ENCODE results near the gene SLIT3. TPM values are rescaled to one million over a fixed set of nuclear protein-coding genes. Genes with fewer than 3 reads are reported as not detected.

SLIT3 gene
- total and polyA plus RNA-seq, 2 donors from 2014 or later, result 14.5 to 54.1 TPM

DNA sequence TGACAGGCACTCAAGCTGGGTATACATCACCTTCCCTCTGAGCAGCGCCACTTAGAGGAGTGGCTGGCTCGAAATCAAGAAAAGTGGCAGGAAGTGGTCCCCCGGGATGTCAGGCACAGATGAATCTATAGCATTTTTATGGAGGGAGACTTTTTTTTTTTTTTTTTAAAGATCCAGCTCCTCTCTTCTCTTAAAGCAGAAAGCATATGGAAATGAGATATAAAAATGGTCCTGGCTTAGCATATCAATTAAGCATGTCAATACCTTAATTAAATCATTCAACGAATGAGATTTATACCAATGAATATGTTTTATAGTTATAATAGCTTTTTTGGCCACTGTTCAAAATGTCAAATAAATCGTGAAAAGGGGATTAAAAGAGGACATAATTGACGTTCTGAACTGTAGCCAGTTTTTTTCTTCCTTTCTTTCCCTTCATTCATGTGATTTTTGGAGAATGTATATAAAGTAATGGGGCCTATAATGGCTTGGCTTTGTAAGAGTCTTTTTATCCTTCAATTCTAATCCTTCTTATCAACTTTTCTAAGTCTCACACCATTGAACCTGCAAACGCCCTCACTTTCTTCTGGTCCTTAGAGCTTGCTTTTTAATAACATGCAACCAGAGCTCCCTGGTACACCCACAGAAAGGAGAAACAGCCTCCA is 402.6 kb downstream of the SLIT3 start:
- H3K36me3 ChIP-seq (ENCODE audit: control insufficient read depth in 2 of 3, insufficient read depth in 3 of 3, low read length in 3 of 3), result no peaks in the 10 kb centered on the region
- no peak overlapping the region for H3K4me3 ChIP-seq (ENCODE audit: low read length in 3 of 3)
- H3K9me3 ChIP-seq (ENCODE audit: control insufficient read depth in 2 of 3, insufficient read depth in 1 of 3, low read length in 3 of 3), result no peaks in the 10 kb centered on the region
- no peak for FAIRE-seq
- H3K4me1 ChIP-seq (ENCODE audit: control insufficient read depth in 2 of 3, insufficient read depth in 2 of 3, low read depth in 1 of 3, low read length in 3 of 3), result no peaks in the 10 kb centered on the region
- H3K27me3 ChIP-seq (ENCODE audit: control insufficient read depth, insufficient read depth, low read length), result no peaks in the 10 kb centered on the region
- intact Hi-C loops (cut with DNase I), result no loop called here
- DNase-seq, result no peak
- H3K27ac ChIP-seq (ENCODE audit: low read depth in 2 of 2, low read length in 2 of 2), result no peak overlapping the region
- no peak overlapping the region for H3K9ac ChIP-seq (ENCODE audit: low read length in 3 of 3)
- TF ChIP-seq, protein P1, sequence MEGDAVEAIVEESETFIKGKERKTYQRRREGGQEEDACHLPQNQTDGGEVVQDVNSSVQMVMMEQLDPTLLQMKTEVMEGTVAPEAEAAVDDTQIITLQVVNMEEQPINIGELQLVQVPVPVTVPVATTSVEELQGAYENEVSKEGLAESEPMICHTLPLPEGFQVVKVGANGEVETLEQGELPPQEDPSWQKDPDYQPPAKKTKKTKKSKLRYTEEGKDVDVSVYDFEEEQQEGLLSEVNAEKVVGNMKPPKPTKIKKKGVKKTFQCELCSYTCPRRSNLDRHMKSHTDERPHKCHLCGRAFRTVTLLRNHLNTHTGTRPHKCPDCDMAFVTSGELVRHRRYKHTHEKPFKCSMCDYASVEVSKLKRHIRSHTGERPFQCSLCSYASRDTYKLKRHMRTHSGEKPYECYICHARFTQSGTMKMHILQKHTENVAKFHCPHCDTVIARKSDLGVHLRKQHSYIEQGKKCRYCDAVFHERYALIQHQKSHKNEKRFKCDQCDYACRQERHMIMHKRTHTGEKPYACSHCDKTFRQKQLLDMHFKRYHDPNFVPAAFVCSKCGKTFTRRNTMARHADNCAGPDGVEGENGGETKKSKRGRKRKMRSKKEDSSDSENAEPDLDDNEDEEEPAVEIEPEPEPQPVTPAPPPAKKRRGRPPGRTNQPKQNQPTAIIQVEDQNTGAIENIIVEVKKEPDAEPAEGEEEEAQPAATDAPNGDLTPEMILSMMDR (IDR thresholded peaks at IDR 0.05; ENCODE audit: borderline replicate concordance, extremely low read depth, insufficient read depth), result no peak

DNA sequence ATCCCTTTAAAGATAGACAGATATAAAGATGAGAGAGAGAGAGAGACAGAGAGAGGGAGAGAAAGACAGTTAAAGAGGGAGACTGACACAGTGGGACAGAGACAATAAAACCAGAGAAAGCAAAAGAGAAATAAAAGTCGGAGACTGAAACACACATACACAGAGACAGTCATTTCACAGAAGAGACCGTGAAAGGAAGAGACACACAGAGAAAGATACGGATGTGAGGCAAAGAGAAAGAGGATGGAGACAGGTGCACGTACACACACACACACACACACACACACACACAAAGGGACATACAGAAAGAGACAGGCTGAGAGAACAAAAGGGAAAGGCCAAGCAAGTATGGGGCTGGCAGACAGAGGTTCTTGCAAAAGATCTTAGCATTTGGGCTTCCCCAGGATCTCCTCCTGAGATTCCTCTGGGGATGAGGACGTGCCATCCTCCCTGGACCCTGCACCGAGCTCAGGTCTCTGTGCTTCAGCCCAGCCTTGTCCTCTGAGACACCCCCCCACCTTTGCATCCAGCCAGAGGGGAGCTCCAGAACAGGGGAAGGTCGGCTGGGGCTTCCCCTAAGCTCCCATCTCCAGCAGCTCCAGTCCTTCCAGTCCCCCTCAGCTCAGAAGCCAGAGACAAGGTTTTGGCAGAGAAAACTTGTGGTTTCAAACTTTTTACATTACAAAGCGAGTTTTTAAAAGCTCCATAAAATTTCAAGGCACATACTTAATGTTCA is 403.4 kb downstream of the SLIT3 start:
- FAIRE-seq (no peak), DNase-seq (no peak)
- Histone ChIP-seq H3K27me3 (ENCODE audit: control insufficient read depth, insufficient read depth, low read length) (no peaks in the 10 kb centered on the region), H3K27ac (ENCODE audit: low read depth in 2 of 2, low read length in 2 of 2) (no peak overlapping the region), H3K36me3 (ENCODE audit: control insufficient read depth in 2 of 3, insufficient read depth in 3 of 3, low read length in 3 of 3) (no peaks in the 10 kb centered on the region), H3K9ac (ENCODE audit: low read length in 3 of 3) (no peak overlapping the region), H3K4me3 (ENCODE audit: low read length in 3 of 3) (no peak overlapping the region), H3K9me3 (ENCODE audit: control insufficient read depth in 2 of 3, insufficient read depth in 1 of 3, low read length in 3 of 3) (no peaks in the 10 kb centered on the region), H3K4me1 (ENCODE audit: control insufficient read depth in 2 of 3, insufficient read depth in 2 of 3, low read depth in 1 of 3, low read length in 3 of 3) (no peaks in the 10 kb centered on the region)
- TF ChIP-seq, protein P1 (IDR thresholded peaks at IDR 0.05; ENCODE audit: borderline replicate concordance, extremely low read depth, insufficient read depth), result no peak
- intact Hi-C loops (cut with DNase I), result no loop called here

DNA sequence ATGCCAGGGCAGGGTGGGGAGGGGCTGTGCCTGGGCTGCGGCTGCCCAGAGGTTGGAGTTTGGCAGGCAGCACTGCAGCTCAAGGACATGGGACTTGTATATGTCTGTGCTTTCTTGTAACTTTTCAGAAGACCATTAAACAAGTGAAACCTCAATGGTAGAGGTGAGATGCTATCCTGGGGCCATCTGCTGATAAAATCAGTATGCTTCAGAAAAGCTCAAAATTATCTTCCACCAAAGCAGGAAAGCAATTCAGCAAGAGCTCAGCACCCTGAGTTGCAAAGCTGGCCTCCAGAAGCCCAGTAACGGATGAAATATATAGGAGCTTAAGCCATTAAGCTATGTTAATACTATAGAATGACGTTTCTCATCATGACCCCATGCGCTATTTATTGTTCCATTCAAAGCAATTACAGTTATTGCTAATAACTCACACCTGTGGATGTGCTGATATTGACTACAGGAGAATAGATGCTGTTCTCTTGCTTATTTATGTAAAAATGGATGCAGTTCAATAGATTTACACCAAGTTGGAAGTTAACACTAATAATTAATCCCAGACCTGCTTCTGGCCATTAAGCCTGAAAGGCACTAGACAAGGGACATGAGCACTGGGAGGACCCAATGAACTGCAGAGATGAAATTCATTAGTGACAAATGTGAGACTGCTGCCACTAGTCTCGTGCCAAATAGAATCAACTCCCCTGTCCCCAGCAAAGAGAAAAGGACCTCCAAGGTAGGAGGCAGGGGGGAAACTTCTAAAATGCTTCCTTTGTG is 405.5 kb downstream of the SLIT3 start:
- FAIRE-seq (no peak), DNase-seq (no peak)
- Histone ChIP-seq H3K9me3 (ENCODE audit: control insufficient read depth in 2 of 3, insufficient read depth in 1 of 3, low read length in 3 of 3) (no peaks in the 10 kb centered on the region), H3K27ac (ENCODE audit: low read depth in 2 of 2, low read length in 2 of 2) (no peak overlapping the region), H3K27me3 (ENCODE audit: control insufficient read depth, insufficient read depth, low read length) (no peaks in the 10 kb centered on the region), H3K4me3 (ENCODE audit: low read length in 3 of 3) (no peak overlapping the region), H3K4me1 (ENCODE audit: control insufficient read depth in 2 of 3, insufficient read depth in 2 of 3, low read depth in 1 of 3, low read length in 3 of 3) (no peaks in the 10 kb centered on the region), H3K36me3 (ENCODE audit: control insufficient read depth in 2 of 3, insufficient read depth in 3 of 3, low read length in 3 of 3) (no peaks in the 10 kb centered on the region), H3K9ac (ENCODE audit: low read length in 3 of 3) (no peak overlapping the region)
- TF ChIP-seq, protein P1 (IDR thresholded peaks at IDR 0.05; ENCODE audit: borderline replicate concordance, extremely low read depth, insufficient read depth), result no peak
- intact Hi-C loops (cut with DNase I), result no loop called here
